ENCODE results near the gene NUDT15.

GRCh38 chr13:48028066-48028465 is 9.5 kb upstream of the NUDT15 start:
- TF ChIP-seq POLR2AphosphoS5 (IDR thresholded peaks at IDR 0.05): no peak
- TF ChIP-seq, protein P1, sequence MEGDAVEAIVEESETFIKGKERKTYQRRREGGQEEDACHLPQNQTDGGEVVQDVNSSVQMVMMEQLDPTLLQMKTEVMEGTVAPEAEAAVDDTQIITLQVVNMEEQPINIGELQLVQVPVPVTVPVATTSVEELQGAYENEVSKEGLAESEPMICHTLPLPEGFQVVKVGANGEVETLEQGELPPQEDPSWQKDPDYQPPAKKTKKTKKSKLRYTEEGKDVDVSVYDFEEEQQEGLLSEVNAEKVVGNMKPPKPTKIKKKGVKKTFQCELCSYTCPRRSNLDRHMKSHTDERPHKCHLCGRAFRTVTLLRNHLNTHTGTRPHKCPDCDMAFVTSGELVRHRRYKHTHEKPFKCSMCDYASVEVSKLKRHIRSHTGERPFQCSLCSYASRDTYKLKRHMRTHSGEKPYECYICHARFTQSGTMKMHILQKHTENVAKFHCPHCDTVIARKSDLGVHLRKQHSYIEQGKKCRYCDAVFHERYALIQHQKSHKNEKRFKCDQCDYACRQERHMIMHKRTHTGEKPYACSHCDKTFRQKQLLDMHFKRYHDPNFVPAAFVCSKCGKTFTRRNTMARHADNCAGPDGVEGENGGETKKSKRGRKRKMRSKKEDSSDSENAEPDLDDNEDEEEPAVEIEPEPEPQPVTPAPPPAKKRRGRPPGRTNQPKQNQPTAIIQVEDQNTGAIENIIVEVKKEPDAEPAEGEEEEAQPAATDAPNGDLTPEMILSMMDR (IDR thresholded peaks at IDR 0.05): no peak

Measured in esophagus muscularis mucosa (tissue), 3 donors.